Bronchial epithelial cell (primary cell): ENCODE results near the gene DPEP1. TPM values are rescaled to one million over a fixed set of nuclear protein-coding genes. Genes with fewer than 3 reads are reported as not detected.

ENCODE experiments used
- DNase-seq: peaks from one replicate; pipeline ENCODE4 v3.0.0-alpha.2; 2010; ENCODE audit warnings: low read depth
- FAIRE-seq: peaks from 2 replicates; lab custom pipeline; 2011; peaks lifted over from hg19 to GRCh38; lab: Jason Lieb, UNC
- H3K27me3 ChIP-seq: 2 replicates; pipeline ENCODE4 v1.5.1; 2011; ENCODE audit warnings: low read length; ENCODE audit not compliant: control insufficient read depth, insufficient read depth
- H3K36me3 ChIP-seq: 2 replicates; pipeline ENCODE4 v1.5.1; 2011; ENCODE audit warnings: low read length; ENCODE audit not compliant: control insufficient read depth, insufficient read depth
- H3K4me3 ChIP-seq: 2 replicates; pipeline ENCODE4 v1.5.1; 2011; ENCODE audit warnings: mild to moderate bottlenecking, low read depth, low read length, control low read depth
- CTCF ChIP-seq: IDR thresholded peaks from 2 replicates; pipeline ENCODE4 v1.5.1; 2011; ENCODE audit warnings: mild to moderate bottlenecking, moderate library complexity, low read length, control low read depth, inconsistent platforms; ENCODE audit not compliant: insufficient read depth, severe bottlenecking
- total RNA-seq: library from RNA; depleted of rRNA; stranded (reverse); fragments of >200 nt; gene quantifications from 2 replicates; pipeline ENCODE4 v1.2.1, GENCODE V29; 2014

The DPEP1 gene
- total RNA-seq, 1 donor from 2014 or later = 0.26 TPM

GRCh38 chr16:89601906-89602272 is 11.6 kb upstream of the DPEP1 start:
- H3K36me3 ChIP-seq = no peaks in the 10 kb centered on the region
- no peak for FAIRE-seq
- H3K27me3 ChIP-seq = no peaks in the 10 kb centered on the region
- DNase-seq = no peak
- no peak for TF ChIP-seq CTCF
- H3K4me3 ChIP-seq = no peak overlapping the region

- TF ChIP-seq CTCF = no peak
- Histone ChIP-seq H3K27me3 (no peaks in the 10 kb centered on the region), H3K36me3 (no peaks in the 10 kb centered on the region), H3K4me3 (no peak overlapping the region)
- FAIRE-seq = no peak
- peak; percentile 86 for DNase-seq
Measured at GRCh38 chr16:89602273-89602951, 11.0 kb upstream of the DPEP1 start.

- no peaks in the 10 kb centered on the region for H3K27me3 ChIP-seq
- DNase-seq (no peak), FAIRE-seq (no peak)
- H3K4me3 ChIP-seq = no peak overlapping the region
- H3K36me3 ChIP-seq = no peaks in the 10 kb centered on the region
- no peak for TF ChIP-seq CTCF
Measured at GRCh38 chr16:89602952-89603590, 10.4 kb upstream of the DPEP1 start.

- no peak for TF ChIP-seq CTCF
- Histone ChIP-seq H3K36me3 (no peaks in the 10 kb centered on the region), H3K4me3 (no peak overlapping the region), H3K27me3 (no peaks in the 10 kb centered on the region)
- DNase-seq (no peak), FAIRE-seq (no peak)
Measured at GRCh38 chr16:89604764-89605163, 8.7 kb upstream of the DPEP1 start.

GRCh38 chr16:89605186-89605970 is 8.1 kb upstream of the DPEP1 start:
- DNase-seq (no peak), FAIRE-seq (no peak)
- TF ChIP-seq CTCF = no peak
- no peak overlapping the region for H3K4me3 ChIP-seq
- H3K36me3 ChIP-seq = no peaks in the 10 kb centered on the region
- H3K27me3 ChIP-seq = no peaks in the 10 kb centered on the region
